Muscle of leg (tissue), 11 donors: ENCODE results near the gene CENPA. TPM values are rescaled to one million over a fixed set of nuclear protein-coding genes. Genes with fewer than 3 reads are reported as not detected.
"Not testable (repeated sequence)": the region's sequence is repeated elsewhere in the genome, so short reads cannot be mapped to it uniquely, and the experiment has no call there.

Experiments
- DNase-seq: peaks from one replicate; pipeline ENCODE4 v3.0.0; 2013
- H3K27ac ChIP-seq: one replicate; pipeline ENCODE4 v1.5.1; 2013; ENCODE audit warnings: mild to moderate bottlenecking, low read length, control low read depth
- H3K27me3 ChIP-seq: one replicate; pipeline ENCODE4 v1.6.1; 2013; ENCODE audit warnings: low read length; ENCODE audit not compliant: control insufficient read depth, insufficient read depth
- H3K36me3 ChIP-seq: one replicate; pipeline ENCODE4 v1.6.1; 2013; ENCODE audit warnings: low read length; ENCODE audit not compliant: control insufficient read depth, insufficient read depth
- H3K4me1 ChIP-seq: one replicate; pipeline ENCODE4 v1.6.1; 2013; ENCODE audit warnings: low read length; ENCODE audit not compliant: control insufficient read depth, insufficient read depth
- H3K4me3 ChIP-seq: one replicate; pipeline ENCODE4 v1.5.1; 2013; ENCODE audit warnings: low read length, control low read depth
- H3K9me3 ChIP-seq: replicated peaks from 2 replicates; pipeline ENCODE4 v1.6.1; 2013; ENCODE audit warnings: low read depth, low read length; ENCODE audit not compliant: control insufficient read depth
- WGBS: methylation state at CpG from one replicate; pipeline ENCODE4 v1.1.5; 2013; ENCODE audit warnings: missing lambda C conversion rate; ENCODE audit not compliant: insufficient coverage; 5-methylcytosine and 5-hydroxymethylcytosine counted together
- polyA plus RNA-seq, 8 donors: library from polyadenylated mRNA; unstranded; fragments of 120-200 nt; gene quantifications; one replicate each; pipeline versions ENCODE4 v1.2.1 to v1.2.3, GENCODE V29; 2013; ENCODE audit warnings: inconsistent platforms in 1 of 8, low replicate concordance in 1 of 8; ENCODE audit not compliant: insufficient read length in 8 of 8, insufficient read depth in 1 of 8
- total RNA-seq: library from RNA; stranded (reverse); fragments of 120-200 nt; gene quantifications from one replicate; pipeline ENCODE4 v1.2.4, GENCODE V29; 2013

The CENPA gene
- total and polyA plus RNA-seq, 9 donors = 4.3 to 10.8 (median 8.4) TPM

DNA sequence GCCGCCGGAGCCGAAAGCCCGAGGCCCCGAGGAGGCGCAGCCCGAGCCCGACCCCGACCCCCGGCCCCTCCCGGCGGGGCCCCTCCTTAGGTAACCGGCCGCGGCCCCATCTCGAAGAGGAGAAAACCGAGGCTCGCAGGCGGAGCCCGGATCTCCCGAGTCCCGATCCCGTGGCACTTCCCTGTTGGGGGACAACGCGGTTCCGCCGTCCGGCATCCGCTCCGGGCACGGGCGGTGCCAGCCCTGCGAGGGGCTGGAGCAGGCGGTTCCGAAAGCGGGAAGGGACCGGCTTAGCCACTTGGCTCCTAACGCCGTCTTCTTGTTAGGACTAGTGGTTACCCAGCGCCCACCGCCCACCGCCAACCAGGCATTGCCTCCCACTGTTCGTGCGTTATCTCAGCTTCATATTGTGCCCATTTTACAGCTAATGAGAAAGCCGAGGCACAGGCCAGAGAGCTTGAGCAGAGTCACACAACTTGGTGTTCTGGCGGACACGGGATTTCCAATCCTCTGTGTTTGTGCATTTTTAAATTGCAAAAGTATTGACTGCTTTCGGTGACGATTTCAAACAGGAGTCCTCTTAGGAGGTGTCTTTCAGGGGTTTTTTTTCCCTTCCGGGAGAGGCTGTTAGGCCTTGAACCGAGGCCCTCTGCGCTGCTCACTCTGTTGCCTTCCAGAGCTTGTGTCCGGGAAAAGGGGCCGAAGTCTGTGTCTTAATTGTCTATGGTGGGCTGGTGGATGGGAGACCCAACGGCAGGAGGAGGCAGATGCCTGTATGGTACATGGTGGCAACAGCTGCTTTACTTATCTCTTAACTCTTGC, 562 bp downstream of the CENPA start:
- Histone ChIP-seq H3K36me3 (peaks cover 15% of the 10 kb centered on the region), H3K9me3 (peaks cover 4% of the 10 kb centered on the region), H3K4me3 (peak overlapping the region; percentile 66), H3K27me3 (no peaks in the 10 kb centered on the region), H3K27ac (no peak overlapping the region), H3K4me1 (peaks cover 10% of the 10 kb centered on the region)
- 2% methylated on average over 50 of the region's 55 CpGs for WGBS
- DNase-seq = no peak

DNA sequence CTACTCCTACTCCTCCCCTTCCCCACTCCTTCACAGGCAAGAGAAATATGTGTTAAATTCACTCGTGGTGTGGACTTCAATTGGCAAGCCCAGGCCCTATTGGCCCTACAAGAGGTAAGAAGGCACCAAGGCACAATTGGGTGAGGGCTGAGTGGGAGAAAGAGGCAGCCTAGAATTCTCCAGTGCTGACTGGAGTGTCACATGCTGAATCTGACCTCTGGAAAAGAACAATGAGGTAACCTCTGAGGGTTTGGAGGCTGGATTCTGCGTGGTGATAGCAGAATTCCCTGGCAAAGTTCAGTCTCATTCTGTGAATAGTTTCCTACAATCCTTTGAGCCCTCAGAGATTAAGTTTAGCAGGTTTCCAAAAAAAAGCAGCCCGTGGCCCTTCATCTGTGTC, 6.9 kb downstream of the CENPA start:
- no peak overlapping the region for H3K27ac ChIP-seq
- WGBS = 96% methylated on average over 2 of the region's 3 CpGs
- DNase-seq = no peak
- peaks cover 4% of the 10 kb centered on the region for H3K9me3 ChIP-seq
- H3K36me3 ChIP-seq = peaks cover 35% of the 10 kb centered on the region
- H3K4me3 ChIP-seq = no peak overlapping the region
- H3K27me3 ChIP-seq = no peaks in the 10 kb centered on the region
- H3K4me1 ChIP-seq = peaks cover 2% of the 10 kb centered on the region

- Histone ChIP-seq H3K36me3 (peaks cover 34% of the 10 kb centered on the region), H3K4me3 (no peak overlapping the region), H3K27ac (no peak overlapping the region), H3K27me3 (no peaks in the 10 kb centered on the region), H3K4me1 (no peaks in the 10 kb centered on the region), H3K9me3 (peaks cover 4% of the 10 kb centered on the region)
- WGBS = 100% methylated on average over 1 of the region's 3 CpGs
- no peak for DNase-seq
Observed at GRCh38 chr2:26793518-26793917, 7.7 kb downstream of the CENPA start.

DNA sequence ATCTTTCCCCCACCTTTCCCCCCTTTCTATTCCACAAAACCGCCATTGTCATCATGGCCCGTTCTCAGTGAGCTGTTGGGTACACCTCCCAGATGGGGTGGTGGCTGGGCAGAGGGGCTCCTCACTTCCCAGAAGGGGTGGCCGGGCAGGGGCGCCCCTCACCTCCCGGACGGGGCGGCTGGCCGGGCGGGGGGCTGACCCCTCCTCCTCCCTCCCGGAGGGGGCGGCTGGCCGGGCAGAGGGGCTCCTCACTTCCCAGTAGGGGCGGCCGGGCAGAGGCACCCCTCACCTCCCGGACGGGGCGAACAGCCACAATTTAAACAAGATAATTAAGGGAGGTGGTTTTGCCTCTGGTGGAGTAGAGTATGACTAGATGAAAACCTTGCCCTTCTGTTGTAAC, 9.3 kb downstream of the CENPA start:
- not testable (repeated sequence) for H3K27me3 ChIP-seq, H3K9me3 ChIP-seq, DNase-seq, H3K4me1 ChIP-seq, H3K27ac ChIP-seq, H3K4me3 ChIP-seq
- H3K36me3 ChIP-seq = peaks cover 26% of the 10 kb centered on the region
- 88% methylated on average over 5 of the region's 17 CpGs for WGBS

GRCh38 chr2:26801328-26801727, 15.5 kb downstream of the CENPA start:
- Histone ChIP-seq H3K27me3 (no peaks in the 10 kb centered on the region), H3K27ac (no peak overlapping the region), H3K4me1 (no peaks in the 10 kb centered on the region), H3K36me3 (peaks cover 7% of the 10 kb centered on the region), H3K4me3 (no peak overlapping the region), H3K9me3 (no peaks in the 10 kb centered on the region)
- DNase-seq = no peak
- 70% methylated on average over 2 of the region's 4 CpGs for WGBS

DNA sequence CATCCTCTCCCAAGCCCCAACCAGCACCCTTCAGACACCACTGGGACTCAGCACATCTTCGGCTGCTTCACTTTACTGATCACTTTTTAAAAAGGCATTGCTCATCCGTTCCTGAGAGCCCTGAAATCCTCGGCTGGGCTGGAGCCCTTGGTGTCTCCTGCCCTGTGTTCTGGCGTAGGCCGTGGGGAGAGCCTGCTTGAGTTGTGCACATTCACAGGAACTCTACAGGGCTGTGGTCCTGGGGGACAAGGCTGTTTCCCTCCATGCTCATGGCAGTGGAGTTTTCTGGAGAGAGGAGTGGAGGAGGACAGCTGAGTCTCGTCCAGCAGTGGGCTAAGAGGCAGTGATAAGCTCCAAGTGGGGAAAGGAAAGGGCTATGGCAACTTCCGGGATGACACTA, 15.9 kb downstream of the CENPA start:
- WGBS = 85% methylated on average over 6 of the region's 7 CpGs

GRCh38 chr2:26805241-26805676, 19.4 kb downstream of the CENPA start:
- DNase-seq = no peak
- H3K27me3 ChIP-seq = no peaks in the 10 kb centered on the region
- H3K36me3 ChIP-seq = no peaks in the 10 kb centered on the region
- no peak overlapping the region for H3K4me3 ChIP-seq
- whole genome bisulfite sequencing = 33% methylated on average over 1 of the region's 5 CpGs
- H3K27ac ChIP-seq = no peak overlapping the region
- no peaks in the 10 kb centered on the region for H3K9me3 ChIP-seq
- H3K4me1 ChIP-seq = no peaks in the 10 kb centered on the region

More for the DNA sequence above, 15.9 kb downstream of the CENPA start:
- Histone ChIP-seq H3K27me3 (no peaks in the 10 kb centered on the region), H3K4me1 (no peaks in the 10 kb centered on the region), H3K27ac (no peak overlapping the region), H3K9me3 (no peaks in the 10 kb centered on the region), H3K36me3 (peaks cover 7% of the 10 kb centered on the region), H3K4me3 (no peak overlapping the region)
- no peak for DNase-seq

- H3K36me3 ChIP-seq = no peaks in the 10 kb centered on the region
- no peaks in the 10 kb centered on the region for H3K4me1 ChIP-seq
- no peak for DNase-seq
- peaks cover 6% of the 10 kb centered on the region for H3K27me3 ChIP-seq
- no CpG with 5 or more reads among the region's 2 CpGs for WGBS
- H3K27ac ChIP-seq = no peak overlapping the region
- H3K9me3 ChIP-seq = no peaks in the 10 kb centered on the region
- no peak overlapping the region for H3K4me3 ChIP-seq
Observed at GRCh38 chr2:26807788-26808460, 22.1 kb downstream of the CENPA start.

DNA sequence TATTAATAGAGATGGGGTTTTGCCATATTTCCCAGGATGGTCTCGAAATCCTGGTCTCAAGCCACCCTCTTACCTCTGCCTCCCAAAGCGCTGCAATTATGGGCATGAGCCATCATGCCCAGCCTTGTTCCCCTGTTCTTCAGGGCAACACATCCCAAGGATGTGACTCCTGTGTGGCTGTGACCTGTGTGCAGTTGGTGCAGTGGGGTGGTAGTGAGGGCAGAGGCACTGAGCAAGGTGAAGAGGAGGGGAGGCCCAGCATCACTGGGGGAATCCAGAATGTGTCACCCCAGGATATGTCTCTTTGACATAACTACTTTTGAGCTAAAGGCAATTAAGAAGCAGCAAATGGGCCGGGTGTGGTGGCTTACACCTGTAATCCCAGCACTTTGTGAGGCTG, 23.4 kb downstream of the CENPA start:
- no CpG with 5 or more reads among the region's 3 CpGs for WGBS

GRCh38 chr2:26809876-26810577, 24.2 kb downstream of the CENPA start:
- peak; percentile 65 for DNase-seq
- H3K36me3 ChIP-seq = no peaks in the 10 kb centered on the region
- 80% methylated on average over 1 of the region's 6 CpGs for WGBS
- no peak overlapping the region for H3K4me3 ChIP-seq
- no peaks in the 10 kb centered on the region for H3K4me1 ChIP-seq
- H3K9me3 ChIP-seq = no peaks in the 10 kb centered on the region
- no peak overlapping the region for H3K27ac ChIP-seq
- peaks cover 6% of the 10 kb centered on the region for H3K27me3 ChIP-seq

More for the DNA sequence above, 23.4 kb downstream of the CENPA start:
- Histone ChIP-seq H3K27ac (no peak overlapping the region), H3K27me3 (peaks cover 6% of the 10 kb centered on the region), H3K36me3 (no peaks in the 10 kb centered on the region), H3K4me3 (no peak overlapping the region), H3K4me1 (no peaks in the 10 kb centered on the region), H3K9me3 (no peaks in the 10 kb centered on the region)
- DNase-seq = no peak
